ENCODE results near the gene TRAPPC2. TPM values are rescaled to one million over a fixed set of nuclear protein-coding genes. Genes with fewer than 3 reads are reported as not detected.

The TRAPPC2 gene
- total RNA-seq (2021; fragmentation: NEBNext Ultra II Directional; extraction: Animal tissue kit (Norgen Biotek cat#: 25700)) = 10 to 100 TPM in 4 of 6 experiments, 1 to 10 TPM in 2; 9.2 to 13.8 (median 10.2) TPM
- long read RNA-seq, transcript TRAPPC2-201 (5 exons, 2,716 nt) = major isoform, 16 of 34 reads
- long read RNA-seq, partial matches to known transcripts = 1 of 34 reads
- long read RNA-seq, other reads (novel, unspliced or antisense) = 15 of 34 reads

DNA sequence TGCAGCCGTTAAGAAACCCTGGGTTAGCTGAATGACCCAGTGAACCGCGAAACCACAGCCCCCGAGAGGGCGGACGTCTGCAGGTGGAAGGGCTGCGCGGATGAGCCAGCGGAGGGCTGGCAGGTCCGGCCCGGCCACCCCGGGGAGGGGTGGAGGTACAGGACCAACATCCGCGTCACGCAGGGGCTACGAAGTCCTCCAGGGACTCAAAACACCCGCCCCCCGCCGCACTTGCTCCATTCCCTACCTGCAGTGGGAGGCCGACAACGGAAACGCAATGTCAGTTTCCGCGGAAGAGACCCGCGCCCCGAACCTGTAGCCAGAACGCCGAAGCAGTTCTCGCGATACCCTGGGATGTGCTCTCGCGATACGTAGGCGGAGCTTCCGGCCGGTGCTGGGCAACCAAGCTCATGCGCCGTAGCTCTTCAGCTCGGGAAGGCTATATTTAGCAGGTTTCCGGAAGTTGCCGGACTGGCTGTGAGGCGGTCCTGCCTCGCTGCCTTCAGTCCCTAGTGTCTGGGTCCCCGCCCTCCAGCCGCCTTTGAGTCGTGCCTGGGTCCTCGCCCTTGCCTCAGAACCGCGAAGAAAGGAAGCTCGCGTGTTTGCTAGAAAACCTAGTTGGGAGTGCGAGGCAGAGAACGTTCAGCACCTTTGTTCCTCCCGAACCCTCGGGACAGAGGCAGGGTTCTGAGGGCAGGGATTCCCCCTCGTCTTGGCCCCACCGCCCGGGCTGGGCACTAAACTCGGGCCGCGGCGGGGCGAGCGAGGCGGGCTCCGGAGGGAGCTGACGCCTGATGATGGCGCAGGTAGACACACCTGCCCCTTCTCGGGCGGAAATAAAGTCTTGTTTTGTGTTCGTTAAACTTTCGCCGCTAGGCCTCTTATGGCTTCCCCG is at the start of gene TRAPPC2, which contains the start of gene OFD1:
Gene TRAPPC2 (minus strand): TSS at position 343 of the 895 bp plus-strand sequence. CDS start 14,657 bp downstream, outside the sequence.
Gene OFD1 (plus strand): TSS at position 471 of the 895 bp plus-strand sequence. CDS start 324 bp downstream, at position 795.
- peak within 1 kb of the TSS; percentile 91 for H3K27ac Mint-ChIP-seq
- peaks cover 31% of the 10 kb centered on the region for H3K4me1 Mint-ChIP-seq (ENCODE audit: low read depth)
- no peaks in the 10 kb centered on the region for H3K27me3 Mint-ChIP-seq (ENCODE audit: insufficient read depth)
- peaks cover 4% of the 10 kb centered on the region; the same call in 1 of the 2 replicates for H3K9me3 Mint-ChIP-seq
- peak within 1 kb of the TSS; percentile 91 for H3K4me3 Mint-ChIP-seq
- DNase-seq = peak; percentile 91
- TF ChIP-seq, protein P1, sequence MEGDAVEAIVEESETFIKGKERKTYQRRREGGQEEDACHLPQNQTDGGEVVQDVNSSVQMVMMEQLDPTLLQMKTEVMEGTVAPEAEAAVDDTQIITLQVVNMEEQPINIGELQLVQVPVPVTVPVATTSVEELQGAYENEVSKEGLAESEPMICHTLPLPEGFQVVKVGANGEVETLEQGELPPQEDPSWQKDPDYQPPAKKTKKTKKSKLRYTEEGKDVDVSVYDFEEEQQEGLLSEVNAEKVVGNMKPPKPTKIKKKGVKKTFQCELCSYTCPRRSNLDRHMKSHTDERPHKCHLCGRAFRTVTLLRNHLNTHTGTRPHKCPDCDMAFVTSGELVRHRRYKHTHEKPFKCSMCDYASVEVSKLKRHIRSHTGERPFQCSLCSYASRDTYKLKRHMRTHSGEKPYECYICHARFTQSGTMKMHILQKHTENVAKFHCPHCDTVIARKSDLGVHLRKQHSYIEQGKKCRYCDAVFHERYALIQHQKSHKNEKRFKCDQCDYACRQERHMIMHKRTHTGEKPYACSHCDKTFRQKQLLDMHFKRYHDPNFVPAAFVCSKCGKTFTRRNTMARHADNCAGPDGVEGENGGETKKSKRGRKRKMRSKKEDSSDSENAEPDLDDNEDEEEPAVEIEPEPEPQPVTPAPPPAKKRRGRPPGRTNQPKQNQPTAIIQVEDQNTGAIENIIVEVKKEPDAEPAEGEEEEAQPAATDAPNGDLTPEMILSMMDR (IDR thresholded peaks at IDR 0.05) = no peak
- peaks cover 14% of the 10 kb centered on the region; the same call in 1 of the 2 replicates for H3K36me3 Mint-ChIP-seq (ENCODE audit: low read depth)

DNA sequence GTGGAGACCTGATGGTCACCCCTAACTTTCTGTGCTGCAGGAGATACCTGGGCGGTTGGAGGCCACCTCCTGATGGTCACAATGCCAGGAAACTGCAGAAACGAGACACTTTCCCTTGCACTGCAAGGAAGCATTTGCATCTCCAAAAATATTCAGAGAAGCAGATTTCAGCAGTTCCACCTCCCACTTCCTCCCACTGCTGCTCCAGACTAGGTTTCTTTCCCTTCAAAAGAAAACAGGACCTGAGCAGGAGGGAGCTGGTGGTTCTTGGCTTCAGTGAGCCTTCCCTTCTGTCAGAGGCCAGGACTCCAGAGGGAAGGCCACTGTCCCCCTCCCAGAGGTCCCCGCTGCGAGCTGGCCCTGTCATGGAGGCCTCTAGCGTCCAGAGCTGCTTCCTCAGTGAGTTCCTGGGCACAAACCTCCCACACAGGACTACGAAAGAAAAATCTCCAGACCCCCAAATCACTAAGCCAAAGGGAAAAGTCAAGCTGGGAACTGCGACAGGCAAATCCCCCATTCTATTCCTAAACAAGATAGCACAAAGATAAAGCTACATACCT is 46.5 kb upstream of the TRAPPC2 start:
- Mint-ChIP-seq H3K9me3 (no peaks in the 10 kb centered on the region), H3K27ac (no peak overlapping the region), H3K27me3 (ENCODE audit: insufficient read depth) (no peaks in the 10 kb centered on the region; the same call in none of the 2 replicates), H3K4me1 (ENCODE audit: low read depth) (peaks cover 11% of the 10 kb centered on the region), H3K36me3 (ENCODE audit: low read depth) (no peaks in the 10 kb centered on the region), H3K4me3 (no peak overlapping the region)
- DNase-seq = no peak
- TF ChIP-seq, protein P1 (IDR thresholded peaks at IDR 0.05) = no peak

DNA sequence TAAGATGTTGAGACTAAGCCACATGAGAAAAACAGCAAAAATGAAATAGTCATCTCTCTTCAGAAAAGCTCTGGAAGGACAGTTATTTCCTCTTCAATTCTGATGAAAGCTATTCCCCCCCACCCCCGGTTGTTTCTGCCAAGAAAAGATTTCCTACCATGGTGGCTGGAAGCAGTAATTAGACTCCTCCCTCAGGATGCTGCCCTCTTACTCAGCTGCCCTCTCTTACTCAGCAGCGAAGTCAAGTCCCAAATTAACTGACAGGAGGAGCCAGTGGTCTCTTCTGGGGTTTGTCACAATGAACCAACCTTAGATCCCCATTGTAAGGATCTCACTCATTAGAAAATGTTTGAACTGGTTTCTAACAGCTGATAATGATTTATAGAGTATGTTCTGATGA is 44.5 kb upstream of the TRAPPC2 start:
- H3K27ac Mint-ChIP-seq = no peak overlapping the region; the same call in 1 of the 2 replicates
- no peaks in the 10 kb centered on the region; the same call in 1 of the 2 replicates for H3K27me3 Mint-ChIP-seq (ENCODE audit: insufficient read depth)
- no peak overlapping the region for H3K4me3 Mint-ChIP-seq
- no peaks in the 10 kb centered on the region for H3K9me3 Mint-ChIP-seq
- DNase-seq = peak; percentile 3
- peaks cover 11% of the 10 kb centered on the region for H3K4me1 Mint-ChIP-seq (ENCODE audit: low read depth)
- peaks cover 7% of the 10 kb centered on the region; the same call in 1 of the 2 replicates for H3K36me3 Mint-ChIP-seq (ENCODE audit: low read depth)
- TF ChIP-seq, protein P1 (IDR thresholded peaks at IDR 0.05) = no peak

DNA sequence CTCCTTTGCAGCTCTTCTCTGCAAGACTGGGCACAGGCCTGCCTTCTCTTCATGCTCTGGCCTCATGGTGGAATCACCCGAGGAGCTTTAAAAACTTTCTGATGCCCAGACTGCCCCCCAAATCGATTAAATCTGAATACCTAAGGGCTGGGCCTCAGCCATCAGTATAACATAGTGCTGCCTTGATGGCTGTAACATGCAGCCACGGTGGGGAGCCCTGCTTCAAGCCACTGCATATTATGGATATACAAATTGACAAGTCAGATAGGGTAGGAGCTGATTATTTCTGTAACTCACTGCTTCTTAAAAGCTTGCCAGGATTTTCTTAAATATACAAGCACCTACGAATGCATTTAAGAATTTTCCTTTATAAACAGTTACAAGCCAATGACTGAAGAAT is 42.0 kb upstream of the TRAPPC2 start:
- peaks cover 11% of the 10 kb centered on the region for H3K4me1 Mint-ChIP-seq (ENCODE audit: low read depth)
- H3K27me3 Mint-ChIP-seq (ENCODE audit: insufficient read depth) = no peaks in the 10 kb centered on the region; the same call in 1 of the 2 replicates
- H3K36me3 Mint-ChIP-seq (ENCODE audit: low read depth) = peaks cover 7% of the 10 kb centered on the region; the same call in 1 of the 2 replicates
- no peak for DNase-seq
- TF ChIP-seq, protein P1 (IDR thresholded peaks at IDR 0.05) = no peak
- H3K27ac Mint-ChIP-seq = no peak overlapping the region
- no peaks in the 10 kb centered on the region for H3K9me3 Mint-ChIP-seq
- H3K4me3 Mint-ChIP-seq = no peak overlapping the region

DNA sequence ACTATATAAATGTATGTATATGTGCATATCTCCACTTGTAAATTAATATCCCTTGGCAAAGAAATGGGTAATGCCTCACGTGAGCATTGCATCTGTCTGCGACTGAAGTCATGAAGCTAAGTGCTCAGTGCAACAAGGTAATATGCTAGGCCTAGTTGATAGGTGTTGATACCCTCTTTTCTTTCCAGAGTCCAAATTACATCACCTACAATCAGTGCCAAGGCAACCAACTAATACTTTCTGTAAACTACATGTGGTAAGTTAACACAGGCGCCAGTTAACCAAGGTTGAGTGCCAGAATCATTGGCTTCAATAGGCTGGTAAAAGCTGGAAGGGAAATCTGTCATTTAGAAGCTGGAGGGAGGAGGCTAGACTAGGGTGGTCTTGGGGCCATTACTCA is 41.4 kb upstream of the TRAPPC2 start:
- H3K9me3 Mint-ChIP-seq = no peaks in the 10 kb centered on the region
- TF ChIP-seq, protein P1 (IDR thresholded peaks at IDR 0.05) = no peak
- no peaks in the 10 kb centered on the region for H3K27me3 Mint-ChIP-seq (ENCODE audit: insufficient read depth)
- DNase-seq = no peak
- H3K36me3 Mint-ChIP-seq (ENCODE audit: low read depth) = peaks cover 7% of the 10 kb centered on the region; the same call in 1 of the 2 replicates
- no peak overlapping the region for H3K4me3 Mint-ChIP-seq
- no peak overlapping the region for H3K27ac Mint-ChIP-seq
- H3K4me1 Mint-ChIP-seq (ENCODE audit: low read depth) = peaks cover 11% of the 10 kb centered on the region

Measured in HFFc6 (cell line).